GF-D8 (cell line): Measurements from ENCODE around the gene PLEKHA7.
"Not testable (repeated sequence)": the region's sequence is repeated elsewhere in the genome, so short reads cannot be mapped to it uniquely, and the experiment has no call there.

Source experiments
- DNase-seq: peaks from one replicate; lab custom pipeline; 2025; lab: John Stamatoyannopoulos, UW

Gene PLEKHA7

GRCh38 chr11:16876837-16877236, 137.4 kb downstream of the PLEKHA7 start:
- no peak for DNase-seq

- no peak for DNase-seq
Measured at GRCh38 chr11:16876053-16876752, 138.0 kb downstream of the PLEKHA7 start.

DNA sequence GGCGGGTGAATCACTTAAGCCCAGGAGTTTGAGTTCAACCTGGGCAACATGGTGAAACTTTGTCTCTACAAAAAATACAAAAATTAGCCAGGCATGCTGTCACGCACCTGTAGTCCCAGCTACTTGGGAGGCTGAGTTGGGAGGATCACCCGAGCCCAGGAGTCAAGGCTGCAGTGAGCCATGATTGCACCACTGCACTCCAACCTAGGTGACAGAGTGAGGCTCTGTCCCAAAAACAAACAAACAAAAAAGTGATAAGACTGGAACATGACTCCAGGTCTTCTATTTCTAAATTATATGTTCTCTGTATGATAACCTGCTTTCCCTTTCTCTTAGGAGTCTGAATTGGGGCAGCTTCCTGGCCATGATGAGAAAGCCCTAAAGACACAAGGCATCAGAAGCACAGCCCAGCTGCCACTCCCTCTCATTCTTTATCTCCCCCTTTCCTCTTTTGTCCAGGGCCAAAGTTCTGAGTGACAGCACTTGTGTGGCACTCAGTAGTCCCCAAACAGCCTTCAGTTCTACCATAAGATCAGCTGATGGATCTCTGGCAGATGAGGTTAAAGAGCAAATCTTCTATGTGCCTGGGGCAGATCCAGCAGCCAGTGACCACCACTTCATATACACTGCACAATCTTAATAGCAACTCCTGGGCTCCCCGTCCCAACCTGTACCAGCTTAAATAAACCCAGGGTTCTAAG, 139.8 kb downstream of the PLEKHA7 start:
- no peak for DNase-seq

GRCh38 chr11:16873289-16873688, 140.9 kb downstream of the PLEKHA7 start:
- no peak for DNase-seq

DNA sequence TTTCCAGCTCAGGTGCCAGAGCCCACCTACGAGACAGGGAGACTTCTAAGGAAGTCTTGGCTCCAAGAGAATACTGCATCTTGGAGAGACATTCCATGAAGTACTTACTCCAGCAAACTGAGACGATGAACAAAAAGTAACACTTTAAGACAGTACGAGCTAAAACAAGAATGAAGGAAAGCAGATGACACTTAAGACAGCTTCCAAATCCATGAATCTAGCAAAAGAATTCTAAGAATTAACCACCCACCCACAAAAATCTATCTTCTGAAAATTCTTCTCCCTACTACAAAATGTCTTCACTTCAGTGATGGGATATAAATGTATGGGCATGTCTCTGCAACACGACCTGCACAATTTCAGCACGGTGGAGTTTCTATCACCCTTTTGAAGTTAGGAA, 142.8 kb downstream of the PLEKHA7 start:
- no peak for DNase-seq

DNA sequence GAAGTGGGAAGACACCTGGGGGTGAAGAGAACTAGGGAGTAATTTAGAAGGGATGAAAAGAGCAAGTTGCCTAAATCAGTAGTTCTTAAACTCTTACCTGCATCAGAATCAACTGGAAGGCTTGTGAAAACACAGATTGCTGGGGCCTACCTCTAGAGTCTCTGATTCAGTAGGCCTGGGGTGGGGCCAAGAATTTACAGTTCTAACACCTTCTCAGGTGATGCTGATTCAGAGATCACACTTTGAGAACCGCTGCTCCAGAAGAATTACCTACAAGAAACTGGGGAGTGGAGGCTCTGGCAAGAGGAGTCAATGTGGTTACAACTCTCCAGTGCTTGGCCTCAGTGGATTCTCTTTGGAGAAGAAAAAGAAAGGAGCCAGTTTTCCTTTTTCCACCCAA, 147.1 kb downstream of the PLEKHA7 start:
- no peak for DNase-seq

- DNase-seq: not testable (repeated sequence)
Measured at GRCh38 chr11:16864428-16864827, 149.8 kb downstream of the PLEKHA7 start.

DNA sequence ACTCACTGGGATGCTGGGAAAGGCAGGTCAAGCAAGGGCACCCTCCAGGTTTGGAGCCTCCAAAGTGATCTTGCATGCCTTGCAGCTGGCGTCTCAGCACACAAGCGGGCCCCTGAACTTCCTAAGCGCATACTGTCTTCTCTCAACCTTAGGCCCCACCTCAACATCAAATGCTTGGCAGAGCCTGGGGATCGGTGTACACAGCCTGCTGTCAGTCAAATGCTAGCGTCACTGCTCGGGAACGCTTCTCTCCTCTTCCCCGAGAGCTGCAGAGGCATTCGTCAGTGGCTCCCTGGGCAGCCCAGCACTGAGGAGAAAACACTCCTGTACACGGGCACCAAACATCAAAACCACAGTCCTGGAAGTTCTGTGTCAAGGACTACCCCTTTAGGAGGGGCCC, 150.8 kb downstream of the PLEKHA7 start:
- no peak for DNase-seq

GRCh38 chr11:16862726-16863125, 151.5 kb downstream of the PLEKHA7 start:
- DNase-seq: no peak

DNA sequence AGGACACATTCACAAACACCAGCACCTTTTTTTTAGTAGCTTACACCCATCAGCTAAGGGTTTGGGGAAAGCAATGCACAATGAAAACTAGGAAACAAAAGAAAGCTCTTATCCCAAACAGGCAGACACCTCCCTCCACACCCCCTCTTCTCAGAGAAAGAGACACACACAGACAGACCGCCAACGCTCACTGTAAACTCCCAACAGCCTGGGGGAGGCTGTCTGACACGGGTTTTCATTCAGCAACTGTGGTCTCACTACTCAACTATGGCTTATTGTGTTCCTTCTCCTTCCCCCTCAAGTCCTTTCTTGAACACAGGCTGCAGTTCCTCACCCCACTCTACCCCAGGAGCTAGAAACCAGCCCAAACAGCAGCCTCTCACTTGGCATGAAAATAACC, 152.4 kb downstream of the PLEKHA7 start:
- no peak for DNase-seq

- no peak for DNase-seq
Measured at GRCh38 chr11:16860617-16861016, 153.6 kb downstream of the PLEKHA7 start.

DNA sequence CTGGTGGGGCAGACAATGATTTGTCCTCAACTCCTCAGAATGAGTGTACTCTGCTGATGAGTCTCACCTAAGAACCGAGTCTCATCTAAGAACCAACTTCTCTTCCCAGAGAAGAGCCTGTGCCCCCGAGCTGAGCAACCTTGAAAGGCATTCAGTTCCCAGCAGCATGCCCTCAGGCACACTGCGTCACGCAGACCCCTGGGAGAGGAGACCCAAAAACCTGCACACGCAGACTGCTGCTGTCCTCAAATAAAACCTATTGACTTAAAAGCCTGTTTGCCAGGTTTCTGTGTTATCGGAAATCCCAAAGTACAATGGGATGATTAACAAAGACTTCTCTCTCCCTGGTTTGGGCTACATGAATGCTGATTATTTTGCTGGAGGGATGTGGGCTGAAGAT, 154.6 kb downstream of the PLEKHA7 start:
- DNase-seq: no peak

- no peak for DNase-seq
Measured at GRCh38 chr11:16857186-16857585, 157.0 kb downstream of the PLEKHA7 start.

DNA sequence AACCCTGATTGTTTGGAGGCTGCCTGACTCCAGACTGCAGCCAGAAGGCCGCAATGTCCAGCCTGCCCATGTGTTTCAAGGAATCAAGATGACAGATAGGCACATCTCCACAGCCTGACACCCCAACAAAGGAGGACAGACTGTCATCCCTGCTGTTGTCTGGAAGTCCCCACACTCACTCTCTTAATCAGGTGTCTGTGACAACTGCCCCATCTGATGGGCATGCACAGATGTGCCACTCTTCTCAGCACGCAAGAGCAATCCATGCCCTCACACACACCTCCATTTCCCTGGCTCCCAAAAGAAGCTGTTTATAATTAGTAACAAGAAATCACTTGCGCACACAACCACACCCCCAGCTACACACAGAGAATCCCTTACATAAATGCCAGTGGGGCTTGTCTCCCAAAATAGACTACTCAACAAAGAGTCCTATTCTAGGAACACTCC, 158.2 kb downstream of the PLEKHA7 start:
- DNase-seq: no peak

GRCh38 chr11:16854979-16855378, 159.2 kb downstream of the PLEKHA7 start:
- no peak for DNase-seq

DNA sequence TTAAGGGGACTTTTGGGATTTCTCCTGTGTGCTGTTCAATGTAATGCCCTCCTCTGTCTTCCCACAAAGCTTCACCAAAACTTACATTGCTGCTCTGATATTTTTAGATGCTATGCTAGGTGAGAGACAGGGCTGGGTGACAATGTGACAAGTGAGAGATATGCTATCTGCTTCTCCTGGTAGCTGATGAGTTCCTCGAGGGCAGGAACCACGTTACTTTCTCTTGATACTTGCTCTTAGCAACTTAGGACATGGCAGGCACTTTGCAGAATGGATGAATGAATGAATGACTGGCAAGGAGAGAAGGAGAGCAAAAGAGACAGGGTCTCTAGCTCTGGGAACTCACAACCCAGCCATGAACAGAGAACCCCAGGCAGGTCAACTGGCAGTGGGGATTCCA, 160.4 kb downstream of the PLEKHA7 start:
- DNase-seq: no peak

GRCh38 chr11:16853266-16853665, 160.9 kb downstream of the PLEKHA7 start:
- DNase-seq: no peak

DNA sequence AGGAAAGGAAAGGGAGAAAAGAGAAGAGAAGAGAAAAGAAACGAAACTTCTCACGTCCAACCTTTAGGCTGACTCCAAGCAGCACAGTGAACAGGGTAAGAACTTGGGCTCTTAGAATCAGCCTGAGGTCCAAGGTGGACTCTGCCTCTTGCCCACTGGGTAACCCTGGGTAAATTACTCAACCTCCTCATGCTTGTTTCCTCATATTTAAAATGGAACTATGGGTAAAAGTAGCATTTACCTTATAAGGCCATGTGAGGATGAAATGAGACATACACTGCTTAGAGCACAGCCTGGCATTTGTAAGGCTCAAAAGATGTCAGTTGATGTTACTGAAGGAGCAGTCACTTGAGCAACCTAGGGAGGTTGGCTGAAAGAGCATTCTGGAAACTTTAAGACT, 167.9 kb downstream of the PLEKHA7 start:
- no peak for DNase-seq

DNA sequence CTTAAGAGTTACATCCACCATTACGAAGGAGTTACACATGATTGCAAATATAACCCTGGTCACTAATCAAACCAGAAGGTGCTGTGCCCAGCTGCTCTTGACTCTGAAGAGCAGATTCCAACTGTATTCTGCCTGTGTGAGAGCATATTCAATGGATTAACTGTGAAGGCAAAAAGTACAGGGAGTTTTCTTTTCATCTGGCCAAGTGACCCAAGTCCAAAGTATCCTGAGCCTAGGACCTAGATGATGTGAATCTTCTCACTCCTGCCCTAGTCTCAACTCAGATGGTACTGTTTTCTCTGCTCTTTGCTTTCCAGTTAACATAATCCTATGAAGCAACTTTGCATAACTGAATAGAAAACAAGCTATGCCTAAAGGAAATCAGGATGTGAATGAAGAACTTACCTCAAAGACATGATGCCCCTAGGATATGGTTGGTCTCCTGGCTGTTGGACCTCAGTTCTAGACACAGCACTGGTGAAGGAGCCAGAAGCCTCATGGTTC, 169.9 kb downstream of the PLEKHA7 start:
- no peak for DNase-seq

GRCh38 chr11:16843294-16843693, 170.9 kb downstream of the PLEKHA7 start:
- no peak for DNase-seq

- DNase-seq: no peak
Measured at GRCh38 chr11:16841984-16842383, 172.2 kb downstream of the PLEKHA7 start.

DNA sequence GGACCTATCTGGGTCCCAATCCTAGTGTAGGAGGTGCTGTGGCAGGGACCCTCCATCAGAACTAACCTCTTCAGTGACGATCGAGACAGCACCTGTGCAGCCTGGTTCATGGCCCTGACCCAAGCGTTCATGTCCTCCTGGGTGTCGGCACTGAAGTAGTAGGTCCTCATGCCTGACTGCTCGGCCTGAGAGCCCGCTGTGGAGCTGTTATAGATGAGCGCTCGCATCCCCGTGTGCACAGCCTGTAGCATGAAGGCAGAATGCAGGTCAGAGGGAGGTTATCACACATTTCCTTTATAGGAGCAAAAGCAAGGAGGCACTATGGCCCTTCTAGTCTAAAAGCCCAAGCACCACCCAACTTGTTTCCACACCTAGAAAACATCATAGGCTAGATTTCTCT, 172.7 kb downstream of the PLEKHA7 start:
- DNase-seq: no peak

DNA sequence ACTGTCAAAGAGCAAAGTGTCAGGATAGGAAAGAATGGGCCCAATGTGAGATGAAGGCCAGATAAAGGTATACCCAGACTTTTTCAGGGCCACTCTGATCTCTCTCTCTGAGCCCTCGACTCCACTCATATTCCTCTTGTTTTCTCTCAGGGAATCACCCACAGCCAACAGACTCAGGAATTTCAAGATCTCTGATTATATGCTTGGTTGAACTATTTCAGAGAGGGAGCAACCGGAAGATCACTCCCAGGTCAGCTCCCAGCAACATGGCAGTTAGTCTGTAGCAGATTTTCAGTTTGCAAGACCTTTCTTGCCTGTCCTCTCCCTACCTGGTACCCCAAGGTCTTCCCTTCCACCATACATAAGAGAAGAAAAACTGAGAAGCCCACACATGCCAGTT, 173.3 kb downstream of the PLEKHA7 start:
- no peak for DNase-seq

DNA sequence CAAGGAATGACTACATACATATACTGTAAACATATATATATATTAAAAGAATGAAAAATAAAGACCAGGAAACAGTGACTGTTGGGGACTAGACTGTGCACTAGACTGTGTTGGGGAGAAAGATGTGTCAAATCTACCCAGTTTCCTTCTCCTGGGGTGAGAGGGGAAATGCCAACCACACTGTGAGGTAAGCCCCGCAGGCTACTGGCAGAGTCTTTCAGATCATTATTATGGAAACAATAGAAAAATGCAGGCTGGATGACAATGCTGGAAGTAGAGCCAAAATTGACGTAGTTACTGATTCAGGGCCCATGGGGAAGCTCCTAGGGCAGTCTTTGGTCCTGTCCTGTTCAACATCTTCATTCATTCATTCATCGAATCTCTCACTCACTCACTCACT, 174.4 kb downstream of the PLEKHA7 start:
- no peak for DNase-seq
